Jurkat, Clone E6-1 (cell line): ENCODE measurements around the gene SORCS3. TPM values are rescaled to one million over a fixed set of nuclear protein-coding genes. Genes with fewer than 3 reads are reported as not detected.

ENCODE experiments used
- DNase-seq: peaks from one replicate; pipeline ENCODE4 v3.0.0-alpha.2; 2011; ENCODE audit warnings: low read depth, low spot score
- H3K4me3 ChIP-seq: 2 replicates; pipeline ENCODE4 v1.5.1; 2011; ENCODE audit warnings: mild to moderate bottlenecking, low read length, control low read depth, moderate library complexity
- polyA plus RNA-seq: library from polyadenylated mRNA; unstranded; fragments of >200 nt; gene quantifications from one replicate; pipeline ENCODE4 v1.2.1, GENCODE V29; 2012; ENCODE audit warnings: missing spikeins; ENCODE audit not compliant: insufficient read length, insufficient read depth

Gene SORCS3
- polyA plus RNA-seq, result not detected

GRCh38 chr10:104641187-104641936 is at the start of gene SORCS3:
Gene SORCS3 (plus strand): TSS chr10:104641290.
- no peak for DNase-seq
- H3K4me3 ChIP-seq, result no peak within 1 kb of the TSS

- DNase-seq, result no peak
- H3K4me3 ChIP-seq, result no peak overlapping the region
Measured at GRCh38 chr10:104591441-104591840, 49.6 kb upstream of the SORCS3 start.

DNA sequence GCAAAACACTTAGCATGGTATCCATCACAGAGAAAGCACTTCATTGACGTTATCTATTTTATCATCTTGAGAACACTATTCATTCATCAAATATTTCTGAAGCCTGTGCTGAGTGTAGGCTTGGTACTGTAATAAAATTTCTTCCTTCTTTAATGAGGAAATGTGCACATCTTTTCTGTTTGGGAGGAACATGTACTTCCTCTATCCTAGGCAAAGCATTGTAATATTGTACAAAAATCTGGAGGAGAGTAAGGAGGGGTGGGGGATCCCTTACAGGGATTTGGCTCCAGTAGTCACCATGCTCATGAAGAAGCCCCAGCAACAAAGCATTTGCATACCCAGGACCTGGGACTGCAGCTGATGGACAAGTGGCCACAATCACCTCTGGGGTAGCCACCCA is 39.9 kb upstream of the SORCS3 start:
- H3K4me3 ChIP-seq, result no peak overlapping the region
- no peak for DNase-seq

DNA sequence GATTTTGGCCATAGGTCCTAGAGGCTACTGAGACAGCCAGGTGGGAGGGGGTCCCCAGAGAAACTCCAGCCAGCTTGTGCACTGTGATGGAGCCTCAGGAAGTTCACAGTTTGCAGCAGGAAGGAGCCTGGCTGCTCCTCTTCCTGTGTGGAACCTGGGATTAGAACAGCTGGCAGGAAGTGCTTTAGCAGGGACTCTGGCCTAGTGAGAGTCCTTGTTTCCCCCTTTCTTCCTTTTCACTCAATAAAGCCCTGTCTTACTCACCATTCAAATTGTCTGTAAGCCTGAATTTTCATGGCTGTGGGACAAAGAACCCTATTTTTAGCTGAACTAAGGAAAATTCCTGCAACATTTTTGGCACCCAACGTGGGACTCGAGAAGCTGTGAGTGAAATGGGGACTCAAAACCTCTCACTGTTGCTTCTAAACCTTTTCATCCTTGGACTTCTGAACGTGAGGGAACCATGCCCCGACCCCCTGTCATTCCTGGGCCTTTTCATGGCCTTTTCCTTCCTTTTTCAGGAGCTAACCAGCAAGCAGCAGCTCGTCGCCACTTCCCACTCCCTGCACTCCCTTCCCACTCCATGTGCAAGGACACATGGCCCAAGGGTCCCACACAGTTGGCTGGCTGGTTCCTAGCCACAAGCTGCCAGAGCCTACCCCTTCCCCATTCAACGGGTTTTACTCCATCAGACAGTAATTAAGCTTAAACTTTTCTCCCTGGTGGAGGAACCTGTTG is 32.8 kb upstream of the SORCS3 start:
- no peak overlapping the region for H3K4me3 ChIP-seq
- DNase-seq, result no peak

DNA sequence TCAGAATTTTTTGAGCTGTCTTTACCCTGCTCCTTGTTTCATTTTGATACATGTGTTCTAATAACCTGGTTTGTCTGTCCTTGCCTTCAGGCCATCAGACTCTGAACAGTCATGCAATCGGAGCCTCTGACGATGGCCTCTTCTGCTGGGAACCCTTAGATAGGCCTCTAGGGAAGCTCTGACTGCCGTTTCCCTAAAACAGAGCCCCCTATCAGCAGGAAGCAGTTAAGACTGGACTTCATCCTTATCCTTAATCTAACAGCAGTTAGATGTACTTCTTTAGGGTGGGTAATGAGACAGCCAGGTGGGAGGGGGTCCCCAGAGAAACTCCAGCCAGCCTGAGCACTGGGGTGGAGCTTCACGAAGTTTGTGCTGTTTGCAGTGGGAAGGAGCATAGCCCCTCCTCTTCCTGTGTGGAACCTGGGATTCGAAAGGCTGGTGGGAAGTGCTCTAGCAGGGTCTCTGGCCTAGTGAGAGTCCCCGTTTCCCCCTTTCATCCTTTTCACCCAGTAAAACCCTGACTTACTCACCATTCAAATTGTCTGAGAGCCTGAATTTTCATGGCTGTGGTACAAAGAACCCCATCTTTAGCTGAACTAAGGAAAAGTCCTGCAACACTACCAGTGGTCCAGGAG is 28.4 kb upstream of the SORCS3 start:
- no peak overlapping the region for H3K4me3 ChIP-seq
- DNase-seq, result no peak

GRCh38 chr10:104613406-104613805 is 27.7 kb upstream of the SORCS3 start:
- DNase-seq, result no peak
- H3K4me3 ChIP-seq, result no peak overlapping the region

- peak; percentile 18 for DNase-seq
- no peak overlapping the region for H3K4me3 ChIP-seq
Measured at GRCh38 chr10:104614245-104614831, 26.8 kb upstream of the SORCS3 start.

DNA sequence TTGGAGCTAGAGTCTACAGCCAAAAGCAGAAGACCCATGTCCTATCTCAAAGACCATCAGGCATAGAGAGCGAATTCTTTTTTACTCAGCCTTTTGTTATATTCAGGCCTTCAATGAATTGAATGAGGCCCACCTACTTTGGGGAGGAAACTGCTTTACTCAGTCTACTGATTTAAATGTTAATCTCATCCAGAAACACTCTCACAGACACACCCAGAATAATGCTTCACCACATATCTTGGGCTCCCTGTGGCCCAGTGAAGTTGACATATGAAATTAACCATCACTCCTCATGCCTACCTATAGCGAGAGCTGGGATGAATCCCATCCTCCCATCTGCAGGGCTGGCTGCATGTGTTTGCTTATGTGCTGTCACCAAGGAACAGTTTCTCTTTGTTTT is 26.0 kb upstream of the SORCS3 start:
- DNase-seq, result no peak
- H3K4me3 ChIP-seq, result no peak overlapping the region

DNA sequence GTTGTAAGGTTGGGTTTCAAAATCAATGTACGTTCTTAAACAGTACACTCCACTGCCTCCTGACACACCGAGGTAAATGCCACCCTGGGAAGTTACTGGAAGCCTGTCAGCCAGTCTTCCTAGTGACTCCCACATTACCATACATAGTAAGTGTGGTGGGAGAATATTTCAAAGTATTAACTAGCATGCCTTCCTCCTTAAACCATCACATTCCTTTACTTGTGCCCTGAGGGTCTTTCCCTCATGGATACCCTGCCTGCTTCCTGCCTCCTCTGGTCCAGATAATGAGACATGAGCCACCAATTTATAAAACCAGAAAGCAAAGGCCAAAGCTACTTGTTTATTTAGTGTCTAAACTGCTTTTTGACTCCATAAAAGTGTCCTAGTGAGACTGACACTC is 23.3 kb upstream of the SORCS3 start:
- no peak overlapping the region for H3K4me3 ChIP-seq
- DNase-seq, result no peak

DNA sequence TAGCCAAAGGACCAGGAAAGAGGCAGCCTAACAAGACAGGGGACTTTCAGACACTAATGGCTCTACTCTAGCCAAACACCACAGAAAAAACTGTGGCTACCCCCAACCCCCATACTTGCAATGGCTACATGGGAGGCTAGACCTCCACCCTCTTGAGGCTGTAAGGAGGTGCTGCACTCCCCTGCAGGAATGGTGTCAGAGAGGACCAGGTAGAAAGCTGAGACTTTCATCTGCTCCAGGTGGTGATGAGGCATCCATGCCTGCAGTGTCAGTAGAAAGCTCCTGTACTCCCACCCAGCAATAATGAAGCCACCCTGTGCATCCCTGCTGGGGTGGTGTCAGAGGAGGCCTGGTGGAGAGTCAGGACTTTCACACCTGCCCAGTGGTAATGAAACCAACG is 18.9 kb upstream of the SORCS3 start:
- no peak for DNase-seq
- H3K4me3 ChIP-seq, result no peak overlapping the region

- peak; percentile 23 for DNase-seq
- H3K4me3 ChIP-seq, result no peak overlapping the region
Measured at GRCh38 chr10:104622598-104623209, 18.4 kb upstream of the SORCS3 start.

DNA sequence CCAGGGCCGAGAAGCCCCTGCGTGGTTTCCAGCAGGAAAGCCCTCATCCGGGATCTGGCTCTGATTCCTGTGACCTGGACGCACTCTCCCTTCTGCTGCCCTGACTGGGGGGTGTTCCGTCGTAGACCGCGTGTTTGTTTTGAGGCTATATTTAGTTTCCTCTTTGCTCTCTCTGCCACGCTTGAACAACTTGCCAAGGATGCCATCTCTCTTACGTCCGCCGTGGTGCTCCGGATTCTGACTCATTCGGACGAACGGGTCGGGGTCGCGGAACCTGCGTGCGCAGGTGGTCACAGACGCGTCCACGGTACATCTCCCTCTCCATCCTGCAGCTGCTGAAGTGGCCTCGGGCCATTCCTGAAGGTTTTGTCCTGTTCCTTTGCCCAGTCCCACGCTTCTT is 10.4 kb upstream of the SORCS3 start:
- DNase-seq, result no peak
- H3K4me3 ChIP-seq, result no peak overlapping the region

DNA sequence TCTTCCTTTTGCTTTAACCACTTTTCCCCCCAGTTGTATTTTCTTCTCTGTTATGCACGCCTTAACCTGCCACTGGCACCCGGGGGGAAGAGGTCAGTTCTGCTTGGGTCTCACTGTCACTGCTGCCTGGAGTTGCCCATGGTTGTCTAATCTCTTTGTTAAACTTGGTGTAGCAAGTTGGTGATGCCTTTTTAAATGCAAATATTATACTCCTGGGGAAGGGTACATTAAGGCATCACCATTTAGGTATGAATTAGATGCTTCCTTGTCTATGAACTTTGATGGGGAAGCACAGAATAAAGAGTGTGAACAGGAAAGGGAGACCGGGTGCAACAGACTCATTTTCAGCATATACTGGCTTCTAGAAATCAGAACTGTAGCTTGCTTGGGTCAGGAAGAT is 9.1 kb upstream of the SORCS3 start:
- no peak for DNase-seq
- no peak overlapping the region for H3K4me3 ChIP-seq

DNA sequence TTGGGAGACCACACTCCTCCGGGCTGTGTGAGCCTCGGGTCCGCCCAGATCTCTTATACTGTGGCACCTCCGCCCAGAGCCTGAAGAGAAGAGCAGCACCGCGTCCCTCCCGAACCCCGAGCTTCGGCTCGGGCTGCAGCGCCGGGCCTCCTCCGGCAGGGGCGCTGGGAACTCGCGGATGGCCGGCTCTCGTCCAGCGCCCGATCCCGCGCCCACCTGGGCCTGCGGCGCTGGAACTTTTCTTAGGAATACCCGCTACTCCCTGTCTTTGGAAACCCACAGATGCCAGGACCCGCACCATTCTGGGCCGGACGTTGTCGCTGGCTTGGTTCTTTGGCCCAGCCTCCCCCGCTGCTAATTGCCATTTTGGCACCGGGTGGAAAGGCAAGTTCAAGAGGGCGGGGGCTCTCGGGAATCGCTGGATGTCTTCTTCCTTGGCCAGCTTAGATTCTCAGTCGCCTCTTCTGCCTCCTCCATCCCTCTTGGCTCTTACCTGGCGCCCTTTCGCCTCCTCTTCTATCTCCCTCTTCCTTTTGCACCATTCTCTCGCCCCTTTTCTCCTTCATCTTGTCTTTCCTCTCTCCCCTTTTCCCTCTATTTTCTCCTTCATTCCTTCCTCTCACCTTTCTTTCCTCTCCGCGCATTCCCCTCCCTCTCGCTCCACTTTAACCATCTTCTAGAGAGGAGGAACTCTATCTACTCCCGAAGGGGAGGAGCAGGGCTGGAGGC is 2.1 kb upstream of the SORCS3 start:
- H3K4me3 ChIP-seq, result no peak overlapping the region
- no peak for DNase-seq

DNA sequence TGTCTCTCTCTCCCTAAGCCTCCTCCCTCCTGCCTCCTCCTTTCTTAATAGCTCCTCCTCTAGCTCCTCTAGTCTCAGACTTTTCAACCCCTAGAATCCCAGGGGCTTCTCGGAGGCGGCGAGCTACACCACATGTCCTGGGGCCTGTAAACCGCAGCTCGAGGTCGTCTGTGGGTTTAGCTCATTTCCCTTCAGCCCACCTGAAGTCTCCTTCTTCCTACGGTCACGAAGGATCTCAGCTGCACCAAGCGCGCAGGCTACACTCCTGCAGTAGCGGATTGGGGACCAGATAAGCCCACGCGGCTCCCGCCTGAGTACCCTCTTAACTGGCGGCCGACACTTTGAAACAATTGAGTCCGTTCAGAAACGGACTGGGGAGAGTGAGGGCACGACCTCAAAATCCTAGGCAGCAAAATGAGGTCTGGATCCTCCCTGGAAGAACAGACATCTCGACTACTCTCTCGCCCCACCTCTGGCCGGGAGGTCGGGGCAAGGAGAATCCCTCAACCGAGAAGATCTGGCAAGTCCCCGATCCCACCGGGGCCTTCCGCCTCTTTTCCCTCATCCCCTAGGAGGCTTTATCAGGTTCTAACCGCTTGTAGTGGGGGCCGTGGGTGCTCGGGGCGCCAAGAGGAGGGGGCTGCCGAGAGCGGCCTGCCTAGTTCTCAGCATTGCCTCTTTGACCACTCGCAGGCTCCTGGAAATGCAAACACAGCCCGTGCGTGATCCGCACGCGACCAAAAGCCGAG is 1.3 kb upstream of the SORCS3 start:
- no peak overlapping the region for H3K4me3 ChIP-seq
- DNase-seq, result no peak

DNA sequence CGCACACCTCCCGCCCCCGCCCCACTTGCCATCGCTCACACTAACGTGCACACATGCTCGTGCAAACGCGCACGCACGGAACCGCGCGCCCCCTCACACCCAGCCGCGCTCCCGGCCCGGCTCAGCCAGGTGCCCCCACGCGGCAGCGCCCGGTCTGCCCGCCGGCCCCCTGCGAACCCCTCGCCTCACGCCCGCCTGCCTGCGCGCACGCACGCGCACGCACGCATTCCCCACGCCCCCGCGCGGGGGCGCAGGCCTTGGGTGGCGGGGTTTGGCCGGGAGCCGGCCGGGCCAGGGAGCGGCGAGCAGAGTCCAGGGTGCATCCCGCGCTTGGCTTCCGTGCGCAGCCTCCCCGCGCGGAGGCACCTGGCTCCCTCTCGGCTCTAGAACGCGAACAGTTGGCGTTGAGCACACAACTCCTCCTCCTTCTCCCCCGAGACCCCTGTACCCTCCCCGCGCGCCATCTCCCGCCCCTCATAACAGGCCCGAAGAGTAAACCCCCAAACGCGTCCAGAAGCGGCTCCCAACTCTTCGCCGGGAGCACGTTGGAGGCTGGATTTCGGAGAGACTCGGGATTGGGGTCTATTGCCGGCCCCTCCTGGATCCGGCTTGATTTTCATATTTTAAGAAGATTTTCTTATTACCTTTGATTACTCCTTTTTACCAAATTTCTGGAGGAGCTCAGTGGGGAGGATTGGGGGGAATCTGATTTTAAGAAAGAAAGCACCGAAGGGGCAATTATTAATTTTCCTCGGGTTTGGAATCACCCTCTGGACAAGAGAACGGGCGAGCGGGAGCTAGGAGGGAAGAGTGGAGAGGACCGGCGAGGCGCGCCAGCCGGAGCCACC is 527 bp upstream of the SORCS3 start:
- DNase-seq, result no peak
- no peak overlapping the region for H3K4me3 ChIP-seq

DNA sequence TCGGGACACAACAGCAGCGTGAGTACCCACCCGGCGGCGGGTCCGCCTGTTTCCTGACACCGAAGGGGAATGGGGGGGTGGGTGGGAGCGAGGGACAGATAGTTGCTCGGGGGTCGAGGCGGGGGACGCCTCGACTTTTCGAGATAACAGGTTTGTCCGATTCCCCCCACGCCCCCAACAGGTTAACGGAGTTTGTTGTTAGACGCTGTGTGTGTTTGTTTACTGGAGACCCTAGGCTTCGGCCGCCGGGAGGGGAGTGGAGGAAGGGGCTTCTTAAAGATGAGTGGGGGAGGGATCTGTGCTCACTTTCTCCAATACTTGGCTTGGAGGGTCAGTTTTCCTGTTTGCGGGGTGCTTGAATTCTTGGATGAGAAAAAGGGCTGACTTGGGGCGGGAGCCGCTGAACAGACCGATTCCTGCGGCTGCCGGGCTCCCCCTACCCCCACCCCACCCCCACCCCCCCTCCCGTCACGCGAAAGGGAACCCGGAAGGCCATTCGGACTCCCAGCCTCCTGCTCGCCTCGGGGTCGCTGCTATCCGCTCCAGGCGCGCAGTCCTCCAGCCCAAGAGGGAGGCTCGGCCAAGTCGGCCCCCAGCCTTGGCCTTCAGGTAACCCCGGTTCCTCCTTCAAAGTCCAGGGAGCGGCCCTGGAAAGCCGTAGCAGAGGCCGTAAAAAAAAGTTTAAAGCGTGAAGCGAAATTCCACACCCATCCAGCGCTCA is 1.0 kb downstream of the SORCS3 start:
- H3K4me3 ChIP-seq, result no peak overlapping the region
- DNase-seq, result no peak
